ENCODE data around the gene RC3H1. TPM values are rescaled to one million over a fixed set of nuclear protein-coding genes. Genes with fewer than 3 reads are reported as not detected.

RC3H1 gene
- total RNA-seq, 2 donors from 2014 or later: 43.5 to 51.9 TPM

GRCh38 chr1:174041369-174041768, 19.2 kb upstream of the RC3H1 start:
- Mint-ChIP-seq H3K4me3 (no peak overlapping the region), H3K27ac (no peak overlapping the region), H3K36me3 (ENCODE audit: low read depth) (no peaks in the 10 kb centered on the region), H3K4me1 (no peaks in the 10 kb centered on the region), H3K9me3 (no peaks in the 10 kb centered on the region), H3K27me3 (ENCODE audit: insufficient read depth) (no peaks in the 10 kb centered on the region)
- H3K4me1 ChIP-seq (ENCODE audit: control insufficient read depth, insufficient read depth, low read length): no peaks in the 10 kb centered on the region
- no peak overlapping the region for H3K27ac ChIP-seq (ENCODE audit: low read depth, low read length)
- no peak for TF ChIP-seq CTCF (conservative IDR thresholded peaks at IDR 0.05)
- H3K36me3 ChIP-seq (ENCODE audit: control insufficient read depth, insufficient read depth, low read length): no peaks in the 10 kb centered on the region
- no peak overlapping the region for H3K9ac ChIP-seq (ENCODE audit: extremely low read depth, low read length, poor library complexity, severe bottlenecking)
- H3K27me3 ChIP-seq (ENCODE audit: control insufficient read depth, insufficient read depth, low read length, poor library complexity, severe bottlenecking): no peaks in the 10 kb centered on the region
- WGBS, 2 experiments (ENCODE audit: insufficient coverage in 1 of 2, insufficient read length in 1 of 2): 100% methylated on average over 1 of the region's 1 CpG; no CpG with 5 or more reads in 1 of the 2 experiments
- DNase-seq: no peak
- no peaks in the 10 kb centered on the region for H3K9me3 ChIP-seq (ENCODE audit: control insufficient read depth, low read length)
- no peak overlapping the region for H3K4me3 ChIP-seq (ENCODE audit: low read length)

GRCh38 chr1:174040387-174040786, 18.2 kb upstream of the RC3H1 start:
- no peak overlapping the region for H3K27ac ChIP-seq (ENCODE audit: low read depth, low read length)
- TF ChIP-seq CTCF (conservative IDR thresholded peaks at IDR 0.05): no peak
- no peaks in the 10 kb centered on the region for H3K27me3 ChIP-seq (ENCODE audit: control insufficient read depth, insufficient read depth, low read length, poor library complexity, severe bottlenecking)
- 87 to 96% methylated on average over 2 of the region's 2 CpGs for WGBS, 2 experiments (ENCODE audit: insufficient coverage in 1 of 2, insufficient read length in 1 of 2)
- no peaks in the 10 kb centered on the region for H3K27me3 Mint-ChIP-seq (ENCODE audit: insufficient read depth)
- no peaks in the 10 kb centered on the region for H3K36me3 Mint-ChIP-seq (ENCODE audit: low read depth)
- no peaks in the 10 kb centered on the region for H3K4me1 Mint-ChIP-seq
- H3K4me3 Mint-ChIP-seq: no peak overlapping the region
- DNase-seq: no peak
- no peaks in the 10 kb centered on the region for H3K4me1 ChIP-seq (ENCODE audit: control insufficient read depth, insufficient read depth, low read length)
- H3K27ac Mint-ChIP-seq: no peak overlapping the region
- H3K9ac ChIP-seq (ENCODE audit: extremely low read depth, low read length, poor library complexity, severe bottlenecking): no peak overlapping the region
- no peaks in the 10 kb centered on the region for H3K9me3 ChIP-seq (ENCODE audit: control insufficient read depth, low read length)
- H3K9me3 Mint-ChIP-seq: no peaks in the 10 kb centered on the region
- no peaks in the 10 kb centered on the region for H3K36me3 ChIP-seq (ENCODE audit: control insufficient read depth, insufficient read depth, low read length)
- no peak overlapping the region for H3K4me3 ChIP-seq (ENCODE audit: low read length)

GRCh38 chr1:174039027-174039426, 16.9 kb upstream of the RC3H1 start:
- no peak overlapping the region for H3K9ac ChIP-seq (ENCODE audit: extremely low read depth, low read length, poor library complexity, severe bottlenecking)
- Mint-ChIP-seq H3K4me3 (no peak overlapping the region), H3K9me3 (no peaks in the 10 kb centered on the region), H3K27me3 (ENCODE audit: insufficient read depth) (no peaks in the 10 kb centered on the region), H3K4me1 (no peaks in the 10 kb centered on the region), H3K27ac (no peak overlapping the region), H3K36me3 (ENCODE audit: low read depth) (no peaks in the 10 kb centered on the region)
- no peak overlapping the region for H3K4me3 ChIP-seq (ENCODE audit: low read length)
- WGBS, 2 experiments (ENCODE audit: insufficient coverage in 1 of 2, insufficient read length in 1 of 2): 92 to 100% methylated on average over 1 of the region's 1 CpG
- H3K9me3 ChIP-seq (ENCODE audit: control insufficient read depth, low read length): no peaks in the 10 kb centered on the region
- DNase-seq: no peak
- H3K27me3 ChIP-seq (ENCODE audit: control insufficient read depth, insufficient read depth, low read length, poor library complexity, severe bottlenecking): no peaks in the 10 kb centered on the region
- TF ChIP-seq CTCF (conservative IDR thresholded peaks at IDR 0.05): no peak
- no peaks in the 10 kb centered on the region for H3K36me3 ChIP-seq (ENCODE audit: control insufficient read depth, insufficient read depth, low read length)
- H3K4me1 ChIP-seq (ENCODE audit: control insufficient read depth, insufficient read depth, low read length): no peaks in the 10 kb centered on the region
- H3K27ac ChIP-seq (ENCODE audit: low read depth, low read length): no peak overlapping the region
